Uterus (tissue), 4 donors: Measurements from ENCODE around the gene TRNP1. TPM values are rescaled to one million over a fixed set of nuclear protein-coding genes. Genes with fewer than 3 reads are reported as not detected.

Experiments used
- DNase-seq, 2 donors: peaks; one replicate each; pipeline ENCODE4 v3.0.0-alpha.2; 2019 to 2020
- H3K27ac ChIP-seq, 2 donors: fragments of 200-600 bp; sonication (generic); 1 replicate in 1 of 2; 2 replicates in 1 of 2; pipeline ENCODE4 v1.5.1; 2016 to 2018
- H3K27me3 ChIP-seq, 2 donors: fragments of 200-600 bp; sonication (generic); one replicate each; pipeline ENCODE4 v1.5.1; 2018 to 2019; ENCODE audit warnings: control low read depth in 1 of 2
- H3K36me3 ChIP-seq, 2 donors: fragments of 200-600 bp; sonication (generic); one replicate each; pipeline ENCODE4 v1.5.1; 2019; ENCODE audit warnings: control low read depth in 1 of 2
- H3K4me1 ChIP-seq, 2 donors: fragments of 200-600 bp; sonication (generic); one replicate each; pipeline ENCODE4 v1.5.1; 2018 to 2019; ENCODE audit warnings: control low read depth in 1 of 2
- H3K4me3 ChIP-seq, 2 donors: fragments of 200-600 bp; sonication (generic); 1 replicate in 1 of 2; 2 replicates in 1 of 2; pipeline ENCODE4 v1.5.1; 2018 to 2019; ENCODE audit warnings: mild to moderate bottlenecking in 1 of 2
- H3K9me3 ChIP-seq, 2 donors: fragments of 200-600 bp; sonication (generic); one replicate each; pipeline ENCODE4 v1.5.1; 2019; ENCODE audit warnings: control low read depth in 1 of 2
- CTCF ChIP-seq, 4 experiments: fragments of 200-600 bp in 2 of 4; fragments of 450-650 bp in 2 of 4; sonication (generic) in 2 of 4; IDR thresholded peaks; one replicate each; pipeline ENCODE4 v1.5.1; 2016 to 2019; ENCODE audit warnings: antibody characterized with exemption in 4 of 4, mild to moderate bottlenecking in 2 of 4, moderate library complexity in 1 of 4
- POLR2A ChIP-seq, 2 donors: fragments of 450-650 bp; IDR thresholded peaks; one replicate each; pipeline ENCODE4 v1.6.1; 2016; ENCODE audit warnings: antibody characterized with exemption in 2 of 2, mild to moderate bottlenecking in 1 of 2, moderate library complexity in 1 of 2
- intact Hi-C: fragments of 100-400 bp; cut with DNase I; formaldehyde crosslinking; loops from one replicate; pipeline ENCODE4 v1.15.1; 2023; ENCODE audit warnings: low total_unique reads
- total RNA-seq, 4 donors: library from RNA; depleted of rRNA in 3 of 4; stranded (reverse); fragments of >200 nt in 3 of 4; gene quantifications; one replicate each; pipeline versions ENCODE4 v1.1.0 to v1.2.4, GENCODE V29; 2014 to 2023
- donor health status: DM: yes; HTN: yes; CAD: no.

The TRNP1 gene
- total RNA-seq, 4 donors from 2014 or later: 1.5 to 11.9 (median 7.2) TPM

GRCh38 chr1:26953374-26953773 lies 40.1 kb upstream of the TRNP1 start:
- no peaks in the 10 kb centered on the region for H3K9me3 ChIP-seq
- H3K27ac ChIP-seq: no peak overlapping the region
- no peak for TF ChIP-seq CTCF (IDR thresholded peaks at IDR 0.05)
- TF ChIP-seq POLR2A (IDR thresholded peaks at IDR 0.05): no peak
- H3K4me3 ChIP-seq: no peak overlapping the region
- no peaks in the 10 kb centered on the region for H3K36me3 ChIP-seq
- intact Hi-C loops: no loop called here
- no peak for DNase-seq
- peaks cover 0 to 18% of the 10 kb centered on the region in 2 donors for H3K27me3 ChIP-seq
- H3K4me1 ChIP-seq: no peaks in the 10 kb centered on the region

- no peaks in the 10 kb centered on the region for H3K9me3 ChIP-seq
- peaks cover 11 to 34% of the 10 kb centered on the region in 2 donors for H3K27me3 ChIP-seq
- H3K4me3 ChIP-seq: no peak overlapping the region
- no peaks in the 10 kb centered on the region for H3K36me3 ChIP-seq
- no peak for DNase-seq
- intact Hi-C loops: no loop called here
- H3K27ac ChIP-seq: no peak overlapping the region
- no peak for TF ChIP-seq CTCF (IDR thresholded peaks at IDR 0.05)
- TF ChIP-seq POLR2A (IDR thresholded peaks at IDR 0.05): no peak
- H3K4me1 ChIP-seq: peaks cover 0 to 9% of the 10 kb centered on the region in 2 donors
Measured at GRCh38 chr1:26956321-26956720, 37.2 kb upstream of the TRNP1 start.

GRCh38 chr1:26957306-26957705 lies 36.2 kb upstream of the TRNP1 start:
- peaks cover 11 to 34% of the 10 kb centered on the region in 2 donors for H3K27me3 ChIP-seq
- no peak overlapping the region for H3K27ac ChIP-seq
- no peaks in the 10 kb centered on the region for H3K36me3 ChIP-seq
- H3K4me3 ChIP-seq: no peak overlapping the region
- no peak for DNase-seq
- peaks cover 0 to 9% of the 10 kb centered on the region in 2 donors for H3K4me1 ChIP-seq
- no peaks in the 10 kb centered on the region for H3K9me3 ChIP-seq
- intact Hi-C loops: no loop called here
- no peak for TF ChIP-seq POLR2A (IDR thresholded peaks at IDR 0.05)

- peaks cover 11 to 34% of the 10 kb centered on the region in 2 donors for H3K27me3 ChIP-seq
- no peak for DNase-seq
- H3K4me1 ChIP-seq: peaks cover 0 to 9% of the 10 kb centered on the region in 2 donors
- no peaks in the 10 kb centered on the region for H3K36me3 ChIP-seq
- intact Hi-C loops: no loop called here
- H3K9me3 ChIP-seq: no peaks in the 10 kb centered on the region
- TF ChIP-seq CTCF (IDR thresholded peaks at IDR 0.05) (no peak), POLR2A (IDR thresholded peaks at IDR 0.05) (no peak)
- no peak overlapping the region for H3K27ac ChIP-seq
- H3K4me3 ChIP-seq: no peak overlapping the region
Measured at GRCh38 chr1:26959270-26959669, 34.2 kb upstream of the TRNP1 start.

- H3K4me1 ChIP-seq: peaks cover 0 to 9% of the 10 kb centered on the region in 2 donors
- peak within 1 kb of the TSS in 1 of 2 donors; percentile 19 for H3K4me3 ChIP-seq
- H3K27me3 ChIP-seq: peaks cover 11 to 34% of the 10 kb centered on the region in 2 donors
- no peak within 1 kb of the TSS for H3K27ac ChIP-seq
- intact Hi-C loops: no loop called here
- TF ChIP-seq POLR2A (IDR thresholded peaks at IDR 0.05): peak in 1 of 2 donors; percentile 29
- TF ChIP-seq CTCF (IDR thresholded peaks at IDR 0.05): no peak
- no peaks in the 10 kb centered on the region for H3K9me3 ChIP-seq
- no peak for DNase-seq
- no peaks in the 10 kb centered on the region for H3K36me3 ChIP-seq
Measured at GRCh38 chr1:26959722-26960624, 33.5 kb upstream of the TRNP1 start, which contains the start of gene KDF1. KDF1 (minus strand) TSS chr1:26960468; CDS start chr1:26952380, 8,088 bp downstream.
